Mesenchymal stem cell (in vitro differentiated cells and primary cell): ENCODE measurements around the gene GALNT2.
A peak's percentile ranks its signal among the peaks of the same experiment; 100 is the strongest.

Experiments used
- DNase-seq: peaks from one replicate; pipeline ENCODE4 v3.0.0-alpha.2; 2013
- H2AFZ ChIP-seq: one replicate; pipeline ENCODE4 v1.6.1; 2013; ENCODE audit warnings: low read depth, mild to moderate bottlenecking, control low read depth, inconsistent platforms, low read length, moderate library complexity
- H2AK5ac ChIP-seq: 2 replicates; pipeline ENCODE4 v1.6.1; 2013; ENCODE audit warnings: low read length, moderate library complexity, mild to moderate bottlenecking, inconsistent platforms; ENCODE audit not compliant: severe bottlenecking
- H2BK120ac ChIP-seq: one replicate; pipeline ENCODE4 v1.6.1; 2013; ENCODE audit warnings: low read depth, mild to moderate bottlenecking, inconsistent platforms, low read length, moderate library complexity
- H2BK12ac ChIP-seq, 2 experiments: one replicate each; pipeline ENCODE4 v1.6.1; 2013; ENCODE audit warnings: inconsistent platforms in 2 of 2, low read length in 2 of 2, mild to moderate bottlenecking in 2 of 2, moderate library complexity in 2 of 2, control low read depth in 1 of 2
- H2BK15ac ChIP-seq: one replicate; pipeline ENCODE4 v1.6.1; 2013; ENCODE audit warnings: mild to moderate bottlenecking, low read depth, inconsistent platforms; ENCODE audit not compliant: poor library complexity, severe bottlenecking
- H2BK5ac ChIP-seq: 2 replicates; pipeline ENCODE4 v1.6.1; 2013; ENCODE audit warnings: low read depth, mild to moderate bottlenecking, low read length, control low read depth, inconsistent platforms; ENCODE audit not compliant: poor library complexity, severe bottlenecking
- H3K14ac ChIP-seq, 2 experiments: one replicate each; pipeline ENCODE4 v1.6.1; 2013; ENCODE audit warnings: inconsistent platforms in 2 of 2, low read length in 2 of 2, control low read depth in 1 of 2, mild to moderate bottlenecking in 1 of 2, moderate library complexity in 1 of 2
- H3K18ac ChIP-seq, 2 experiments: one replicate each; pipeline ENCODE4 v1.6.1; 2013; ENCODE audit warnings: inconsistent platforms in 2 of 2, low read length in 2 of 2, control low read depth in 1 of 2, low read depth in 1 of 2, mild to moderate bottlenecking in 1 of 2
- H3K23ac ChIP-seq, 2 experiments: one replicate each; pipeline ENCODE4 v1.6.1; 2013; ENCODE audit warnings: inconsistent platforms in 2 of 2, low read length in 2 of 2, mild to moderate bottlenecking in 2 of 2, moderate library complexity in 2 of 2, control low read depth in 1 of 2
- H3K27ac ChIP-seq: 2 replicates; pipeline ENCODE4 v1.5.1; 2013; ENCODE audit warnings: mild to moderate bottlenecking, moderate library complexity, low read length, control low read depth, inconsistent platforms; ENCODE audit not compliant: poor library complexity, severe bottlenecking
- H3K27me3 ChIP-seq, 2 experiments: 2 replicates each; pipeline versions ENCODE4 v1.6.1 to v1.7.0; 2013; ENCODE audit warnings: low read length in 2 of 2, mild to moderate bottlenecking in 2 of 2, moderate library complexity in 2 of 2, control low read depth in 1 of 2, inconsistent platforms in 1 of 2; ENCODE audit not compliant: control insufficient read depth in 1 of 2, insufficient read depth in 1 of 2
- H3K36me3 ChIP-seq, 2 experiments: 2 replicates each; pipeline versions ENCODE4 v1.6.1 to v1.7.0; 2013; ENCODE audit warnings: low read length in 2 of 2, control low read depth in 1 of 2, inconsistent platforms in 1 of 2, low read depth in 1 of 2, mild to moderate bottlenecking in 1 of 2; ENCODE audit not compliant: insufficient read depth in 2 of 2, control insufficient read depth in 1 of 2
- H3K4ac ChIP-seq, 2 experiments: one replicate each; pipeline ENCODE4 v1.6.1; 2013; ENCODE audit warnings: inconsistent platforms in 2 of 2, low read length in 2 of 2, mild to moderate bottlenecking in 2 of 2, moderate library complexity in 2 of 2, control low read depth in 1 of 2, low read depth in 1 of 2
- H3K4me1 ChIP-seq: 2 replicates; pipeline ENCODE4 v1.6.1; 2013; ENCODE audit warnings: low read depth, low read length, control low read depth; ENCODE audit not compliant: control insufficient read depth, insufficient read depth
- H3K4me2 ChIP-seq: 2 replicates; pipeline ENCODE4 v1.6.1; 2013; ENCODE audit warnings: low read length, mild to moderate bottlenecking, inconsistent platforms; ENCODE audit not compliant: poor library complexity, severe bottlenecking
- H3K4me3 ChIP-seq, 2 experiments: 2 replicates each; pipeline versions ENCODE4 v1.5.1 to v1.7.0; 2013; ENCODE audit warnings: low read length in 2 of 2, mild to moderate bottlenecking in 2 of 2, control low read depth in 1 of 2, low read depth in 1 of 2; ENCODE audit not compliant: insufficient read depth in 1 of 2
- H3K79me1 ChIP-seq: replicated peaks from 2 replicates; pipeline ENCODE4 v1.6.1; 2013; ENCODE audit warnings: mild to moderate bottlenecking, control low read depth, low read length, inconsistent platforms; ENCODE audit not compliant: poor library complexity, severe bottlenecking
- H3K9ac ChIP-seq: 2 replicates; pipeline ENCODE4 v1.7.0; 2013; ENCODE audit warnings: mild to moderate bottlenecking, low read length, moderate library complexity
- H3K9me3 ChIP-seq: 2 replicates; pipeline ENCODE4 v1.7.0; 2013; ENCODE audit warnings: mild to moderate bottlenecking, low read length; ENCODE audit not compliant: control insufficient read depth
- H4K8ac ChIP-seq: one replicate; pipeline ENCODE4 v1.6.1; 2013; ENCODE audit warnings: inconsistent platforms, mild to moderate bottlenecking, low read length, moderate library complexity
- H4K91ac ChIP-seq: one replicate; pipeline ENCODE4 v1.6.1; 2013; ENCODE audit warnings: mild to moderate bottlenecking, low read length, inconsistent platforms
- WGBS: methylation state at CpG from one replicate; pipeline ENCODE4 v1.1.7; 2013; ENCODE audit warnings: mixed read lengths; 5-methylcytosine and 5-hydroxymethylcytosine counted together

The GALNT2 gene

DNA sequence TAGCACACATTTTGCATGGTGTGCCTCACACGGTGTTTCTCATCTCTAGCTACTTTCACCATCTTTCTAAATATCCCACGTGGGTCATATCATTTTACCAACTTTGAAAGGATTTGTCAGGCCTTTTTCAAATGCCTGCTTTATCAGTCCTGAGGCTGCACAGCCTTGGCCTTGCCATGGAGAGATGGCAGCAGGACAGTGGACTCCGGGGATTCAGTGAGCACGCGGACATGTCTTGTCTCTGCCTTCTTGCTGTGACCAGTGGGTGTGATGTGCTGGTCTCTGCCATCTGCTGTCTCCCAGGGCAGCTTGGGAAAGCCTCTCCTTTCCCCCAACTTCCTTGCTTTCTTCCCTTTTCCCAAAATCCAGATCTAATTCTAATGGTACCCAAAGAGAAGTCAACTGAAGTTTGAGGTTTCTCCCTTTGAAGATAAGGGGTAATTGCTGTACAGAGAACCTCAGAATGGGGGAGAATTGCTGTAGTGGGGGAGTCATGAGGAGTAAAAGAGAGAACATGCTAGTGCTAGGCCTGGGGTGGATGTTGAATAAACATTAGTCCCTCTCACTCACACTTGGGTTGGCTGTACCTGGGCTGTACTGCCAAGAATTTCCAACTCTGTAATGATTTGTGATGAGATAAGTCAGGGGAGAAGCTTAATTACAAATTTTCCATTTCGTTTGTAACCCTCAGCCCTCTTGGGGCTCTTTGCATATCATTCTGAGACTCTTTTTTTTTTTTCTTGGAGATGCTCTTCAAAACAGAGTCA lies 99.5 kb downstream of the GALNT2 start:
- H3K4ac ChIP-seq = no peak overlapping the region
- H4K8ac ChIP-seq = no peak overlapping the region
- H2BK15ac ChIP-seq = no peak overlapping the region
- no peak overlapping the region for H2BK5ac ChIP-seq
- H3K27ac ChIP-seq = no peak overlapping the region
- DNase-seq = no peak
- H3K9ac ChIP-seq = no peak overlapping the region
- H3K9me3 ChIP-seq = no peaks in the 10 kb centered on the region
- peak overlapping the region; percentile 37 for H2AK5ac ChIP-seq
- H2AFZ ChIP-seq = no peak overlapping the region
- H4K91ac ChIP-seq = peak overlapping the region; percentile 44
- peaks cover 0 to 2% of the 10 kb centered on the region in 2 experiments for H3K36me3 ChIP-seq
- no peak overlapping the region for H2BK120ac ChIP-seq
- peaks cover 13% of the 10 kb centered on the region for H3K4me1 ChIP-seq
- no peak overlapping the region for H2BK12ac ChIP-seq
- no peak overlapping the region for H3K4me2 ChIP-seq
- WGBS = over 99% methylated on average over 6 of the region's 6 CpGs
- no peaks in the 10 kb centered on the region for H3K27me3 ChIP-seq
- no peak overlapping the region for H3K4me3 ChIP-seq
- H3K14ac ChIP-seq = no peak overlapping the region
- peaks cover 27% of the 10 kb centered on the region for H3K79me1 ChIP-seq
- H3K18ac ChIP-seq = peak overlapping the region in 1 of 2 experiments; percentile 25
- no peak overlapping the region for H3K23ac ChIP-seq

DNA sequence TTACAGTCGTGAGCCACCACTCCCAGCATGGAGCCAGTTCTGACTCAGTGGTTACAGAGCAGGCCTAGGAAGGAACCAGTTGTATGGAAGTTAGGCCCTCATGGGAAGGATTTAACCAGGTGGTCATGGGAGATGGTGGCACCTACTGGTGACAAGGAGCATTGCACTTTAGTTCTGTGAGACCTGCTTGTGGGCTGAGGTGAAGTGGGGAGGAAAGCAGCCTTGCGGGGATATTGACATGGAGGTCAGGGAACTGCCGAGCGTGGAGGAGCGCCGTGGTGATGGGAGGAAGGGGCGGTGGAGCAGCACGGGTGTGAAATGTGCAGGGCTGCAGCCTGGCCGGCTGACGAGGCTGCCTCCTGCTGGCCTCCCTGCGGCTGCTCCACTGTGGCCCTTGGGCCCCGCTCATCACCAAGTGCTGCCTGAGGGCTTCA lies 100.4 kb downstream of the GALNT2 start:
- DNase-seq = peak; percentile 37
- H2BK120ac ChIP-seq = no peak overlapping the region

DNA sequence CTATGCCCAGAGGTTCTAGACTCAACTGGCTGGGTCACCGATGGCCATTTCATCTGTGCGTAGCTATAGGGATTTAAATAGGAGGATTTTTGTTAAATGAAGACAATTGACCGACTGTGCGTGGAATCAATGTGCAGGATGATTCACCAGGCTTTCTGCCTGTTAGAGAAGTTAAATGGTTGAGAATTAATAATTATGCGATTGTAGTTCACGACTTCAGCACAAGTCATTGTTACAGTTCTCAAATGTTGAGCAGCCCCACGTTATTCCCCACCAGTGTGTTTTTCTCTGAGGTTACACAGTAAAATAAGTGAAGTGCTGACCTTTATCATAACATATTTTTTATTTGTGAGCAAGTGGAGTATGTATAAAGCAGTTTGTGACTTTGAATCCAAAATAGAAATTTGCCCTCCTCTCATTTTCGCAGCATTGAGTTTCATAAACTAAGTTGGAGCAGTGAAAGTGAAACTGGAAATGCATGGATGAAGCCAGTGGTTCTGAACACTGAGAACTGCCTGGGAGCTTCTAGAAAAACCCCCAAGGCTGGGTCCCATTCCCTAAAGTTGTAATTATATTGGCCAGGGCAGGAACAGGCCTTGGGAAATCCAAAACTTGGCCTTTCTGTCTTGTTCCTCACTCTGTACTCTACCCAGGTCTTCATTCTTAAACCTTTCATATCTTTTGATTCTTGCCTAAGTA lies 102.6 kb downstream of the GALNT2 start:
- peak overlapping the region; percentile 57 for H3K27ac ChIP-seq
- no peak overlapping the region for H3K14ac ChIP-seq
- H3K23ac ChIP-seq = no peak overlapping the region
- no peak overlapping the region for H2BK12ac ChIP-seq
- peaks cover 34% of the 10 kb centered on the region for H3K79me1 ChIP-seq
- H3K18ac ChIP-seq = no peak overlapping the region
- no peak overlapping the region for H4K8ac ChIP-seq
- no peaks in the 10 kb centered on the region for H3K9me3 ChIP-seq
- H2AK5ac ChIP-seq = no peak overlapping the region
- peak; percentile 56 for DNase-seq
- no peak overlapping the region for H4K91ac ChIP-seq
- H3K9ac ChIP-seq = peak overlapping the region; percentile 61
- H3K4me2 ChIP-seq = no peak overlapping the region
- no peak overlapping the region for H2BK120ac ChIP-seq
- WGBS = 91% methylated on average over 8 of the region's 8 CpGs
- no peak overlapping the region for H2BK5ac ChIP-seq
- no peak overlapping the region for H2AFZ ChIP-seq
- H3K36me3 ChIP-seq = peaks cover 0 to 6% of the 10 kb centered on the region in 2 experiments
- H3K4ac ChIP-seq = no peak overlapping the region
- H3K27me3 ChIP-seq = no peaks in the 10 kb centered on the region
- no peak overlapping the region for H2BK15ac ChIP-seq
- peak overlapping the region in 1 of 2 experiments; percentile 70 for H3K4me3 ChIP-seq
- H3K4me1 ChIP-seq = peaks cover 19% of the 10 kb centered on the region

More for the DNA sequence above, 100.4 kb downstream of the GALNT2 start:
- H2BK12ac ChIP-seq = no peak overlapping the region
- peaks cover 0 to 2% of the 10 kb centered on the region in 2 experiments for H3K36me3 ChIP-seq
- no peak overlapping the region for H2BK5ac ChIP-seq
- peaks cover 29% of the 10 kb centered on the region for H3K79me1 ChIP-seq
- no peak overlapping the region for H3K23ac ChIP-seq
- 83% methylated on average over 6 of the region's 12 CpGs for WGBS
- H3K9me3 ChIP-seq = no peaks in the 10 kb centered on the region
- no peak overlapping the region for H3K4me2 ChIP-seq
- no peak overlapping the region for H3K18ac ChIP-seq
- H2BK15ac ChIP-seq = no peak overlapping the region
- peaks cover 20% of the 10 kb centered on the region for H3K4me1 ChIP-seq
- no peak overlapping the region for H3K4ac ChIP-seq
- no peak overlapping the region for H4K91ac ChIP-seq
- H2AFZ ChIP-seq = no peak overlapping the region
- H3K14ac ChIP-seq = peak overlapping the region in 1 of 2 experiments; percentile 36
- H3K9ac ChIP-seq = no peak overlapping the region
- H3K4me3 ChIP-seq = no peak overlapping the region
- no peaks in the 10 kb centered on the region for H3K27me3 ChIP-seq
- no peak overlapping the region for H4K8ac ChIP-seq
- no peak overlapping the region for H3K27ac ChIP-seq
- H2AK5ac ChIP-seq = no peak overlapping the region

DNA sequence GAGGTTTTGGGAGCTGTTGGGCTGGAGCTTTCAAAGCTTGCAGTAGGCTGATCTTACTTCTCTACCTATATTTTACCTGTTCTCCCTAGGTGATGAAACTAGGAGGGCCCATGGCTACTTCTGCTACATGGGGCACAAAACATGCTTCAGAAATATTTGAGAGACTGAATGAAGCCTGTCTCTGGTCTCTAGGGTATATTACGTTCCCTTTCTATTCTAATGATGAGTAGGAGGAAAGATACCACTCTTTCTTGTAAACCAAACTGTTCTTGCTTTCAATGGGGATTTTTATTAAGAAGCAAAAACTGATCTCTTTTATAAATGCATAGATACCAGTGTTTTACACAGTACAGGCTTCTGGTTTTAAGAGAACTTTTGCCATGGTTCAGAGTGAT lies 103.1 kb downstream of the GALNT2 start:
- no peak overlapping the region for H2AFZ ChIP-seq
- H2BK15ac ChIP-seq = no peak overlapping the region
- peak overlapping the region in 1 of 2 experiments; percentile 70 for H3K4me3 ChIP-seq
- no peak overlapping the region for H2BK12ac ChIP-seq
- no CpG with 5 or more reads among the region's 1 CpG for WGBS
- H3K79me1 ChIP-seq = peaks cover 36% of the 10 kb centered on the region
- H3K9me3 ChIP-seq = no peaks in the 10 kb centered on the region
- no peak overlapping the region for H2AK5ac ChIP-seq
- no peak overlapping the region for H4K91ac ChIP-seq
- H3K36me3 ChIP-seq = peaks cover 0 to 6% of the 10 kb centered on the region in 2 experiments
- H3K23ac ChIP-seq = no peak overlapping the region
- H3K9ac ChIP-seq = peak overlapping the region; percentile 61
- H2BK120ac ChIP-seq = no peak overlapping the region
- no peaks in the 10 kb centered on the region for H3K27me3 ChIP-seq
- H3K4me1 ChIP-seq = peaks cover 19% of the 10 kb centered on the region
- no peak overlapping the region for H2BK5ac ChIP-seq
- no peak overlapping the region for H3K18ac ChIP-seq
- no peak overlapping the region for H4K8ac ChIP-seq
- H3K4me2 ChIP-seq = no peak overlapping the region
- H3K14ac ChIP-seq = no peak overlapping the region
- H3K4ac ChIP-seq = no peak overlapping the region
- DNase-seq = no peak
- peak overlapping the region; percentile 57 for H3K27ac ChIP-seq
